GM19463 (cell line): ENCODE measurements around the gene GADD45GIP1.

Source experiments
- ATAC-seq: cut with Tn5 transposase; IDR thresholded peaks from one replicate; pipeline ENCODE4 v1.9.1; 2021; ENCODE audit warnings: mild to moderate bottlenecking, moderate library complexity; ENCODE audit not compliant: unreplicated experiment

GADD45GIP1 gene

GRCh38 chr19:12956446-12957388 is at the start of gene GADD45GIP1:
Gene GADD45GIP1, minus strand, starts transcription at chr19:12957223. Its CDS starts 11 bp downstream, at chr19:12957212.
- ATAC-seq = no peak

- ATAC-seq = no peak
Observed at GRCh38 chr19:13005861-13006370, 48.9 kb upstream of the GADD45GIP1 start.

- no peak for ATAC-seq
Observed at GRCh38 chr19:13005253-13005652, 48.2 kb upstream of the GADD45GIP1 start.

GRCh38 chr19:13004273-13004672 is 47.2 kb upstream of the GADD45GIP1 start:
- ATAC-seq = no peak

GRCh38 chr19:13003081-13003480 is 46.1 kb upstream of the GADD45GIP1 start:
- no peak for ATAC-seq

- ATAC-seq = no peak
Observed at GRCh38 chr19:13002166-13002898, 45.3 kb upstream of the GADD45GIP1 start.

GRCh38 chr19:13001502-13002165 is 44.6 kb upstream of the GADD45GIP1 start:
- no peak for ATAC-seq

DNA sequence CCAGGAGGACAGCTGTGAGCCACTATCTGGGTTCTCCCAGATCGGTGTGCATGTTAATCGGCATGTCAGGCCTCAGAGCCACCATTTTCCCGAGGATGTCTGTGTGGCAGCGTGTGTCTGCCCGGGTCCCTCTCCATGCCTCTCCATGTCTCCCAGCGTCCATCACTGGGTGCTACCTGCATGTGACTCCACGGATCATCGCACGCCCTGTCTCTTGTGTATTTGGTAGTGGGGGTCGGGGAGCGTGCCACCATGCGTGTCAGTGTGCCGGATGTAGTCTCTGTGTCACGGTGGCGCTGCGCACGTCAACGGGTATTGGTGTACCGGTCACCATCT is 44.1 kb upstream of the GADD45GIP1 start:
- no peak for ATAC-seq

GRCh38 chr19:12997967-12998940 is 41.2 kb upstream of the GADD45GIP1 start:
- ATAC-seq = no peak

GRCh38 chr19:12997179-12997966 is 40.4 kb upstream of the GADD45GIP1 start:
- no peak for ATAC-seq

GRCh38 chr19:12996406-12997094 is 39.5 kb upstream of the GADD45GIP1 start:
- no peak for ATAC-seq

- no peak for ATAC-seq
Observed at GRCh38 chr19:12995596-12996405, 38.8 kb upstream of the GADD45GIP1 start.

DNA sequence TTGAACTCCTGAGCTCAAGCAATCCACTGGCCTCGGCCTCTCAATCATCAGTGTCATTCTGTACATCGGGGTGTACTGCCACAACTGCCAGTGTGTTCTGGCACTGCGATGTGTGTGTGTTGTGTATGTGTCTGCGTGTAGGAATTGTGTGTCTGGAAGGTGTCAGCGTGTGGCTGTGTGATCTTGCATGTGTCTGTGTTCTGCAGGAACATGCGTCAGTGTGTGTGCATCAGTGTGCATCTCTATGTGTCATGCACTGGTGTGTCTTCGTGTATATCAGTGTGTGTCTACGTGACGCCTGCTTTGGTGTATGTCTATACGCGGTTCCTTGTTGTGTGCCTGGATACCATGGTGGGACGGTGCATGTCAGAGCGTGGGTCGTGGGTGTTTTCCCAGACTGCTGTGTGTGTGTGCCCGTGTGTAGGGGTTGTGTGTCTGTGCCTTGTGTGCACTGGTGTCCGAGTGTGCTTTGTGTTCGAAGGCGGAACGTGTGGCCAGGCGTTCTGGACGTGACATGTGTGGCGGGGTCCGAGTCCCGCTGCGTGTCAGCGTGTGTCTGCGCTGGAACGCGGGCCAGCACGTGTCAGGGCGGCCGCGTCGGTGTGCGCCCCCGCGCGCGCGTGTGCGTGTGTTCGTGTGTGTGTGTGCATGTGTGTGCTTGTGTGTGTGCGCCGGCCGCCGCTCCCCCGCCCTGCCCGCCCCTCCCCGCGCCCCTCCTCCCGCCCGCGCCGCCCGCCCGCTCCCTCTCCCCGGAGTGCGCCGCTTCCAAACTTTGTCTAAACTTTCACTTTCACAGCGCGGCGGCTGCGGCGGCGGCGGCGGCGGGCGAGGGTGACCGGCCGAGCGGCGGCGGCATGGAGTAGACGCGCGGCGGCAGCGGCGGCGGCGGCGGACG is 37.9 kb upstream of the GADD45GIP1 start, which contains the start of gene NFIX:
NFIX (plus strand) TSS at position 775 of the 895 bp plus-strand sequence. CDS start 363 bp downstream, outside the sequence.
- ATAC-seq = no peak

DNA sequence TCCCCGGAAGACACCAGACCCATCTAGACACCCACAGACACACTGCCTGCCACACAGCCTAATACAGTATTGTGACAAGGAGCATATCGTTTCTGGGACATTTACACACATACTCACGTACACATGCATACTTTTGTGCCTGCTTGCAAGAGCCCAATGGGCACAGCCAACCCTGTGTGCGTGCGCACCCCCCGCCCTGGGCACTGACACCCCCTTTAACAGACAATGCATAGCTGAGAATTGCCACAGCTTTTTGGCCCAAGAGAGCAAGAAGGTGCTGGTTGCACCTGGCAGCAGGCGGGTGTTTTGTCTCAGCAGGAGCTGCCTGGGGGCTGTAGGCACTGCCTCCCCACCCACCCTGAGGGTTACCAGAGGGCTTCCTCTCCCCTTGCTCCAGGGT is 36.5 kb upstream of the GADD45GIP1 start:
- ATAC-seq = no peak

DNA sequence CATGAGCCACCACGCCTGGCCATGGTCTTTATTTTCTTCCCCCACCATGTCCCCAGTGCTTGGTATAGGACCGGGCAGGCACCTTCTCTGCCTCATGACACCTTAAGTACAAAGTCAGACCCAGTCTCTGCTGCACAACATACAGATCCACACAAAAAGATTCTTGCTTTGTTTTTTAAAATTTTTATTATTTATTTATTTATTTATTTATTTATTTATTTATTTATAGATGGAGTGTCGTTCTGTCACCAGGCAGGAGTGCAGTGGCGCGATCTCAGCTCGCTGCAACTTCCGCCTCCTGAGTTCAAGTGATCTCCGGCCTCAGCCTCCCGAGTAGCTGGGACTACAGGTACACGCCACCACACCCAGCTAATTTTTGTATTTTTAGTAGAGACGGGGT is 35.7 kb upstream of the GADD45GIP1 start:
- no peak for ATAC-seq

- ATAC-seq = no peak
Observed at GRCh38 chr19:12991296-12991695, 34.3 kb upstream of the GADD45GIP1 start.

DNA sequence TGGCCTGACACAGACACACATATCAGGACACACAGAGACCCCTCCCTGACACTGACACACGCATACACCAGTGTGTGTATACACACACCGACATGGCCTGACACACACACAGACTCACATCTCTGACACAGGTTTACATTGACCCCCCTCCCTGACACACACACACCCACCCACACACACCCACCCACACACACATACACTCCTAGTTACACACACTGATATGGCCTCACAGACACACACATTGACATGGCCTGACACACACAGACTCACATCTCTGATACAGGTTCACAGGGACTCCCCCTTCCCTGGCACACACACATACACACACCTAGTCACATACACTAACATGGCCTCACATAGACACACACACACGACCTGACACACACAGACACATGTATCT is 33.8 kb upstream of the GADD45GIP1 start:
- no peak for ATAC-seq
